Mesendoderm (in vitro differentiated cells): ENCODE data around the gene CHST11.

Experiments used
- DNase-seq: peaks from one replicate; pipeline ENCODE4 v3.0.0; 2013
- H2AK5ac ChIP-seq: 2 replicates; pipeline ENCODE4 v1.6.1; 2013; ENCODE audit warnings: low read length, inconsistent platforms
- H2BK120ac ChIP-seq: 2 replicates; pipeline ENCODE4 v1.6.1; 2013; ENCODE audit warnings: low read depth, mild to moderate bottlenecking, low read length, moderate library complexity, mixed read lengths
- H2BK15ac ChIP-seq: replicated peaks from 2 replicates; pipeline ENCODE4 v1.6.1; 2013; ENCODE audit warnings: low read depth, mild to moderate bottlenecking, moderate library complexity
- H2BK5ac ChIP-seq: 2 replicates; pipeline ENCODE4 v1.6.1; 2013; ENCODE audit warnings: low read length, inconsistent platforms
- H3K18ac ChIP-seq: 2 replicates; pipeline ENCODE4 v1.6.1; 2013; ENCODE audit warnings: mild to moderate bottlenecking, low read length, mixed read lengths
- H3K23ac ChIP-seq: one replicate; pipeline ENCODE4 v1.6.1; 2013; ENCODE audit warnings: low read length
- H3K27ac ChIP-seq: 2 replicates; pipeline ENCODE4 v1.5.1; 2013; ENCODE audit warnings: low read depth, mild to moderate bottlenecking, inconsistent platforms, low read length, moderate library complexity
- H3K27me3 ChIP-seq: 2 replicates; pipeline ENCODE4 v1.6.1; 2013; ENCODE audit warnings: low read length, control low read depth, mild to moderate bottlenecking, inconsistent platforms; ENCODE audit not compliant: insufficient read depth, poor library complexity
- H3K36me3 ChIP-seq: 2 replicates; pipeline ENCODE4 v1.6.1; 2013; ENCODE audit warnings: low read length, inconsistent platforms; ENCODE audit not compliant: control insufficient read depth, insufficient read depth
- H3K4ac ChIP-seq: one replicate; pipeline ENCODE4 v1.6.1; 2013; ENCODE audit warnings: low read depth, mild to moderate bottlenecking, low read length, moderate library complexity
- H3K4me1 ChIP-seq: 2 replicates; pipeline ENCODE4 v1.6.1; 2013; ENCODE audit warnings: low read depth, low read length, inconsistent platforms; ENCODE audit not compliant: control insufficient read depth
- H3K4me2 ChIP-seq: 2 replicates; pipeline ENCODE4 v1.6.1; 2013; ENCODE audit warnings: low read length
- H3K4me3 ChIP-seq: 2 replicates; pipeline ENCODE4 v1.5.1; 2013; ENCODE audit warnings: mild to moderate bottlenecking, low read length
- H3K56ac ChIP-seq: one replicate; pipeline ENCODE4 v1.6.1; 2013; ENCODE audit warnings: low read length
- H3K79me1 ChIP-seq: 2 replicates; pipeline ENCODE4 v1.6.1; 2013; ENCODE audit warnings: low read length, inconsistent platforms
- H3K79me2 ChIP-seq: 2 replicates; pipeline ENCODE4 v1.6.1; 2013; ENCODE audit warnings: mild to moderate bottlenecking, low read length; ENCODE audit not compliant: control insufficient read depth, insufficient read depth
- H3K9ac ChIP-seq: 2 replicates; pipeline ENCODE4 v1.6.1; 2013; ENCODE audit warnings: low read length, inconsistent platforms
- H4K5ac ChIP-seq: one replicate; pipeline ENCODE4 v1.6.1; 2013; ENCODE audit warnings: low read length
- H4K8ac ChIP-seq: one replicate; pipeline ENCODE4 v1.6.1; 2013; ENCODE audit warnings: low read depth, mild to moderate bottlenecking, control low read depth, low read length, moderate library complexity
- WGBS: extraction: QIAGEN DNeasy Blood & Tissue Kit; methylation state at CpG from one replicate; pipeline ENCODE4 v1.1.7; 2013; ENCODE audit warnings: low lambda C conversion rate, missing lambda C conversion rate; ENCODE audit not compliant: insufficient coverage; ENCODE audit errors: extremely low coverage; 5-methylcytosine and 5-hydroxymethylcytosine counted together

Gene CHST11

GRCh38 chr12:104687823-104688573 lies 231.2 kb downstream of the CHST11 start:
- WGBS, result no CpG with 5 or more reads among the region's 11 CpGs
- Histone ChIP-seq H3K18ac (no peak overlapping the region), H3K56ac (no peak overlapping the region), H4K5ac (no peak overlapping the region), H3K4me2 (no peak overlapping the region), H3K4me3 (no peak overlapping the region), H3K9ac (no peak overlapping the region), H3K27ac (no peak overlapping the region), H2BK15ac (no peak overlapping the region), H3K23ac (no peak overlapping the region), H3K4ac (no peak overlapping the region), H3K27me3 (no peaks in the 10 kb centered on the region), H2BK120ac (no peak overlapping the region), H2AK5ac (no peak overlapping the region), H2BK5ac (no peak overlapping the region), H4K8ac (no peak overlapping the region), H3K4me1 (no peaks in the 10 kb centered on the region), H3K79me1 (no peaks in the 10 kb centered on the region), H3K79me2 (no peaks in the 10 kb centered on the region), H3K36me3 (no peaks in the 10 kb centered on the region)
- DNase-seq, result no peak

GRCh38 chr12:104689635-104690034 lies 232.9 kb downstream of the CHST11 start:
- H3K4ac ChIP-seq, result no peak overlapping the region
- H3K27ac ChIP-seq, result no peak overlapping the region
- no peaks in the 10 kb centered on the region for H3K4me1 ChIP-seq
- H3K4me2 ChIP-seq, result no peak overlapping the region
- no peaks in the 10 kb centered on the region for H3K27me3 ChIP-seq
- DNase-seq, result no peak
- H3K56ac ChIP-seq, result no peak overlapping the region
- no peak overlapping the region for H2AK5ac ChIP-seq
- H3K79me1 ChIP-seq, result no peaks in the 10 kb centered on the region
- H3K23ac ChIP-seq, result no peak overlapping the region
- H3K36me3 ChIP-seq, result no peaks in the 10 kb centered on the region
- WGBS, result no CpG with 5 or more reads among the region's 4 CpGs
- no peak overlapping the region for H4K5ac ChIP-seq
- H3K9ac ChIP-seq, result no peak overlapping the region
- no peaks in the 10 kb centered on the region for H3K79me2 ChIP-seq
- no peak overlapping the region for H3K4me3 ChIP-seq
- H2BK15ac ChIP-seq, result no peak overlapping the region
- no peak overlapping the region for H4K8ac ChIP-seq
- no peak overlapping the region for H2BK5ac ChIP-seq
- H2BK120ac ChIP-seq, result no peak overlapping the region
- H3K18ac ChIP-seq, result no peak overlapping the region

GRCh38 chr12:104691721-104692556 lies 235.2 kb downstream of the CHST11 start:
- Histone ChIP-seq H3K27ac (no peak overlapping the region), H3K4me2 (no peak overlapping the region), H3K4ac (no peak overlapping the region), H4K8ac (no peak overlapping the region), H3K4me3 (no peak overlapping the region), H3K36me3 (no peaks in the 10 kb centered on the region), H3K23ac (no peak overlapping the region), H4K5ac (no peak overlapping the region), H2BK120ac (no peak overlapping the region), H3K79me2 (no peaks in the 10 kb centered on the region), H3K79me1 (no peaks in the 10 kb centered on the region), H2BK5ac (no peak overlapping the region), H3K18ac (no peak overlapping the region), H2BK15ac (no peak overlapping the region), H3K56ac (no peak overlapping the region), H2AK5ac (no peak overlapping the region), H3K27me3 (no peaks in the 10 kb centered on the region), H3K9ac (no peak overlapping the region), H3K4me1 (peaks cover 2% of the 10 kb centered on the region)
- no CpG with 5 or more reads among the region's 19 CpGs for WGBS
- no peak for DNase-seq

- H3K4me1 ChIP-seq, result peaks cover 2% of the 10 kb centered on the region
- H2BK15ac ChIP-seq, result no peak overlapping the region
- no peak overlapping the region for H3K23ac ChIP-seq
- DNase-seq, result no peak
- H3K56ac ChIP-seq, result no peak overlapping the region
- no peak overlapping the region for H4K5ac ChIP-seq
- no peak overlapping the region for H3K4me3 ChIP-seq
- no peak overlapping the region for H2AK5ac ChIP-seq
- H2BK120ac ChIP-seq, result no peak overlapping the region
- no peak overlapping the region for H4K8ac ChIP-seq
- H3K9ac ChIP-seq, result no peak overlapping the region
- H3K4ac ChIP-seq, result no peak overlapping the region
- no peak overlapping the region for H3K18ac ChIP-seq
- no peaks in the 10 kb centered on the region for H3K27me3 ChIP-seq
- no peak overlapping the region for H2BK5ac ChIP-seq
- WGBS, result no CpG with 5 or more reads among the region's 4 CpGs
- H3K79me2 ChIP-seq, result no peaks in the 10 kb centered on the region
- no peaks in the 10 kb centered on the region for H3K79me1 ChIP-seq
- H3K4me2 ChIP-seq, result no peak overlapping the region
- H3K36me3 ChIP-seq, result no peaks in the 10 kb centered on the region
- H3K27ac ChIP-seq, result no peak overlapping the region
Observed at GRCh38 chr12:104692557-104693218, 235.9 kb downstream of the CHST11 start.

- Histone ChIP-seq H3K27me3 (no peaks in the 10 kb centered on the region), H3K79me1 (no peaks in the 10 kb centered on the region), H3K36me3 (no peaks in the 10 kb centered on the region), H2BK120ac (no peak overlapping the region), H2AK5ac (no peak overlapping the region), H2BK15ac (no peak overlapping the region), H4K5ac (no peak overlapping the region), H3K4ac (no peak overlapping the region), H3K18ac (no peak overlapping the region), H2BK5ac (no peak overlapping the region), H3K4me3 (no peak overlapping the region), H3K9ac (no peak overlapping the region), H3K27ac (no peak overlapping the region), H3K56ac (no peak overlapping the region), H4K8ac (no peak overlapping the region), H3K4me1 (peaks cover 2% of the 10 kb centered on the region), H3K4me2 (no peak overlapping the region), H3K79me2 (no peaks in the 10 kb centered on the region), H3K23ac (no peak overlapping the region)
- DNase-seq, result no peak
- no CpG with 5 or more reads among the region's 3 CpGs for WGBS
Observed at GRCh38 chr12:104693493-104693892, 236.7 kb downstream of the CHST11 start.
